Body of pancreas (tissue), 4 donors: ENCODE measurements around the gene ZBTB47. TPM values are rescaled to one million over a fixed set of nuclear protein-coding genes. Genes with fewer than 3 reads are reported as not detected.

ENCODE experiments used
- ATAC-seq: fragments of 150-250 bp; one replicate; pipeline ENCODE4 v1.9.1; 2016
- DNase-seq, 4 donors: peaks; one replicate each; pipeline ENCODE4 v3.0.0-alpha.2; 2019
- H3K27ac ChIP-seq, 4 donors: fragments of 200-600 bp; sonication (generic); 1 replicate in 3 of 4; 2 replicates in 1 of 4; pipeline versions ENCODE4 v1.5.1 to v1.6.1; 2016 to 2019; ENCODE audit warnings: mild to moderate bottlenecking in 1 of 4, mixed read lengths in 1 of 4, moderate library complexity in 1 of 4
- H3K27me3 ChIP-seq, 2 donors: fragments of 200-600 bp; sonication (generic); one replicate each; pipeline ENCODE4 v1.6.0; 2016; ENCODE audit warnings: mild to moderate bottlenecking in 1 of 2
- H3K36me3 ChIP-seq, 2 donors: fragments of 200-600 bp; sonication (generic); replicated peaks in 1 of 2; 2 replicates each; pipeline ENCODE4 v1.5.1; 2016; ENCODE audit warnings: low read depth in 2 of 2; ENCODE audit not compliant: insufficient read depth in 1 of 2
- H3K4me1 ChIP-seq: fragments of 200-600 bp; sonication (generic); one replicate; pipeline ENCODE4 v1.6.0; 2016
- H3K4me3 ChIP-seq, 2 donors: fragments of 200-600 bp; sonication (generic); 1 replicate in 1 of 2; 2 replicates in 1 of 2; pipeline ENCODE4 v1.5.1; 2016 to 2019
- H3K9me3 ChIP-seq, 3 donors: fragments of 200-600 bp; sonication (generic); 1 replicate in 2 of 3; 2 replicates in 1 of 3; pipeline ENCODE4 v1.5.1; 2016
- POLR2A ChIP-seq, 3 donors: fragments of 450-650 bp; IDR thresholded peaks; one replicate each; pipeline ENCODE4 v1.6.1; 2016; ENCODE audit warnings: antibody characterized with exemption in 3 of 3, mild to moderate bottlenecking in 2 of 3
- WGBS, 2 donors: methylation state at CpG; one replicate each; pipeline ENCODE4 v1.1.5; 2017; 5-methylcytosine and 5-hydroxymethylcytosine counted together
- intact Hi-C: fragments of 100-400 bp; cut with DNase I; formaldehyde crosslinking; loops from one replicate; pipeline ENCODE4 v1.15.1; 2023
- total RNA-seq, 2 donors: library from RNA; depleted of rRNA; stranded (reverse); fragments of >200 nt; gene quantifications; one replicate each; pipeline ENCODE4 v1.1.0, GENCODE V29; 2016
- TF ChIP-seq, protein P1 (sequence below), 7 experiments: fragments of 450-650 bp in 4 of 7; fragments of 200-600 bp in 3 of 7; sonication (generic) in 3 of 7; IDR thresholded peaks; one replicate each; pipeline ENCODE4 v1.5.1; 2016 to 2019; ENCODE audit warnings: antibody characterized with exemption in 7 of 7

The ZBTB47 gene
- total RNA-seq, 2 donors from 2014 or later, result 19.7 to 20.4 TPM

DNA sequence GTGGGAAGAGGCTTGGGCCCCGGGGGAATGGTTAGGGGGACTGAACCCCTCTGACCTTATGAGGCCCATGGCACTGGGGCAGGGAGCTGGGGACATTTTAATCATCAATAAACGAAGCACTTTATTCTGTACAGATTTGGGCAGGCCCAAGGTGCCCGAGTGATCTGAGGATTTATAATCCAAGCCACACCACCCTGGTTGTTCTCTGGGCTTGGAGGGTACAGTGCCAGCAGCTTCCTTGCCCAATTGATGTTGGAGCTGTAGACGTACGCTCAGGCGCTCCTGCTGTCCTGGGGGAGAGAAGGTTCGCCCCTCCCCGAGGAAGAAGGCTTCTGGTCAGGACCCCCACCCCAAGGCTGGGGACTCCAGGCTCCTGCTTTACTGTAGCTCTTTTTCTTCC, 12.5 kb downstream of the ZBTB47 start:
- H3K9me3 ChIP-seq, result no peaks in the 10 kb centered on the region
- no peak overlapping the region for H3K4me3 ChIP-seq
- 40 to 52% methylated on average over 5 to 7 of the region's 8 CpGs for WGBS, 2 donors
- H3K36me3 ChIP-seq, result no peaks in the 10 kb centered on the region
- DNase-seq (no peak), ATAC-seq (no peak)
- no peaks in the 10 kb centered on the region for H3K4me1 ChIP-seq
- TF ChIP-seq, protein P1, sequence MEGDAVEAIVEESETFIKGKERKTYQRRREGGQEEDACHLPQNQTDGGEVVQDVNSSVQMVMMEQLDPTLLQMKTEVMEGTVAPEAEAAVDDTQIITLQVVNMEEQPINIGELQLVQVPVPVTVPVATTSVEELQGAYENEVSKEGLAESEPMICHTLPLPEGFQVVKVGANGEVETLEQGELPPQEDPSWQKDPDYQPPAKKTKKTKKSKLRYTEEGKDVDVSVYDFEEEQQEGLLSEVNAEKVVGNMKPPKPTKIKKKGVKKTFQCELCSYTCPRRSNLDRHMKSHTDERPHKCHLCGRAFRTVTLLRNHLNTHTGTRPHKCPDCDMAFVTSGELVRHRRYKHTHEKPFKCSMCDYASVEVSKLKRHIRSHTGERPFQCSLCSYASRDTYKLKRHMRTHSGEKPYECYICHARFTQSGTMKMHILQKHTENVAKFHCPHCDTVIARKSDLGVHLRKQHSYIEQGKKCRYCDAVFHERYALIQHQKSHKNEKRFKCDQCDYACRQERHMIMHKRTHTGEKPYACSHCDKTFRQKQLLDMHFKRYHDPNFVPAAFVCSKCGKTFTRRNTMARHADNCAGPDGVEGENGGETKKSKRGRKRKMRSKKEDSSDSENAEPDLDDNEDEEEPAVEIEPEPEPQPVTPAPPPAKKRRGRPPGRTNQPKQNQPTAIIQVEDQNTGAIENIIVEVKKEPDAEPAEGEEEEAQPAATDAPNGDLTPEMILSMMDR (IDR thresholded peaks at IDR 0.05), result no peak
- TF ChIP-seq POLR2A (IDR thresholded peaks at IDR 0.05), result no peak
- intact Hi-C loops, result no loop called here
- no peaks in the 10 kb centered on the region for H3K27me3 ChIP-seq
- H3K27ac ChIP-seq, result no peak overlapping the region

DNA sequence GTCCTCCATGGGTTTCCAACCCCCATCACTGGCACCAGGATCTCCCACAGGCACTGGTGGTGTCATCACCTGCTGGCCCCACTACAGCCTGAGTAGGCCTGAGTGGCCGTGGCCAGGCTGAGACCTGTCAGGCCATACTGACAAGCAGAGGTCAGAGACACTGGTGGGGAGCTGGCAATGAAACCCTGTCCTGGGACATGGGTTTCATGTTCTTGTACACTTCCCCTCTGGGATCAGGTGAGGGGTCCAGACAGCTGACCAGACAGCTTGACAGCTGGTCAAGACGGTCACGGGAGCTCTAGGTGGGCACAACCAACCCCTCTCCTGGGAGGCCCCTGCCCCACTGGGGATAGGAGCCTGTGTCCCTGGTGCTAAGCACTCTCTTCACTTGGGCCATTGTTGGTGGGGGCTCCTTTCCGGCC, 13.1 kb downstream of the ZBTB47 start:
- Histone ChIP-seq H3K4me3 (no peak overlapping the region), H3K36me3 (no peaks in the 10 kb centered on the region), H3K27ac (no peak overlapping the region), H3K27me3 (no peaks in the 10 kb centered on the region), H3K4me1 (no peaks in the 10 kb centered on the region), H3K9me3 (no peaks in the 10 kb centered on the region)
- 66 to 83% methylated on average over 2 to 4 of the region's 4 CpGs for WGBS, 2 donors
- intact Hi-C loops, result no loop called here
- no peak for ATAC-seq
- no peak for DNase-seq
- TF ChIP-seq, protein P1 (IDR thresholded peaks at IDR 0.05), result no peak
- TF ChIP-seq POLR2A (IDR thresholded peaks at IDR 0.05), result no peak

DNA sequence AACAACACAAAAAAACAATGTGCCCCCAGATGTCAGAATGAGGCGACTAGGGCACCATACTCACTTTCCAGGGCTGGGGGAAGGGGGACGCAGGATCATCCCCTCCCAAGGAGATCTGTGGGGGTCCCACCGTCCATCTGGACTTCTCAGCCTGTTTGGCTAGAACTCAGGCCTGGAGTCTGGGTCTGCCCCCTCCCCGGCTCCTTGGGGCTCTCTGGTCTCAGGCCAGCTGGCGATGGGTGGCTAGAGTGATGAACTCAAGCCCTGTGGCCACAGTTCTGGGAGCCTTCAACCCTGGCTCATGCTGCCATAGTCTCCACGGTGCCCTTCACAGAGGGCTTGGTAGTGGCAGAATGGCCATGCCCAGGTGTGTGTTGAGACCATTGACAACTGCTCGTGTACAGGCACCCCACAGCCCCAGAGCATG, 13.6 kb downstream of the ZBTB47 start:
- intact Hi-C loops, result no loop called here
- Histone ChIP-seq H3K27me3 (no peaks in the 10 kb centered on the region), H3K4me1 (no peaks in the 10 kb centered on the region), H3K36me3 (no peaks in the 10 kb centered on the region), H3K9me3 (no peaks in the 10 kb centered on the region), H3K27ac (no peak overlapping the region), H3K4me3 (no peak overlapping the region)
- WGBS, 2 donors, result 54 to 65% methylated on average over 4 to 7 of the region's 7 CpGs
- DNase-seq, result no peak
- no peak for ATAC-seq
- TF ChIP-seq, protein P1 (IDR thresholded peaks at IDR 0.05), result no peak
- TF ChIP-seq POLR2A (IDR thresholded peaks at IDR 0.05), result no peak

DNA sequence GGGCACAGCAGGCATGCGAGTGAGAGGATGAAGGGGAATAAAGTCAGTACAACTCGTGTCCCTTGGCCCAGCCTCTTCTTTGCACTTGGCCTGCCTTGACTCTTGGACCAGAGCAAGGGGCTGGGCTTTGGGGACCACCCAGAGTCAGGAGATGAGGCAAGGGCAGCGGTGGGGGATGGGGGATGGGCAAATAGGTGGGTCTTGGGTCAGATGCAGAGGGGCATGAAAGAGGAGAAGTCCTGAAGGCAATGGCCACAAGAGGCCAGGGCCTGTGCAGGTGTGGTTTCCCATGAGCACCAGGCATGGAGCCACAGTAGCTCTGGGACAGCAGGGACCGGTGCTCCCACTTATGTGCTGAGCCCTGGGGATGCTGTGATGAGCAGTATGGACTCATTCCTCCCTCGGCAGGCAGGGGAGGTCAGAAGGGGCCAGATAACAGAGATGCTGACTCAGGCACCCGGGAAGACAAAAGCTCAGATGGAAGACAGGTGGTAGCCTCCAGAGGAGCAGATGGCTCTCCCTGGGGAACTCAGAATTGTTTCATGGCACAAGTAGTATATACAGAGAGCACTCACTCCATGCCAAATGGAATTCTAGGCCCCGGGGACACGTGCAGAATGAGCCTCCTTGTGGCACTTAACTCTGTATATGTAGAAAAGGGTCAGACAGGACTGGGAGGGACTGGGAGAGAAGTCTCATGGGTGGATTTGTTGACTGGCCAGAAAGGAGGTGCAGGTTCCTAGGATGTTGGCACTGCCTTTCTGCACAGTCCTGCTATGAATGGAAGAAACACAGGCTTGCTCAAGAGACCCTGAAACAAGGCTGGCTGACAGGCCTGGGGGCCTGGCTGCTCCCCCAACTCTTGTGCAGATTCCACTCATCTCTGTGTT, 14.3 kb downstream of the ZBTB47 start:
- intact Hi-C loops, result no loop called here
- DNase-seq, result no peak
- WGBS, 2 donors, result 49 to 52% methylated on average over 6 to 8 of the region's 8 CpGs
- ATAC-seq, result no peak
- TF ChIP-seq POLR2A (IDR thresholded peaks at IDR 0.05), result no peak
- TF ChIP-seq, protein P1 (IDR thresholded peaks at IDR 0.05), result no peak
- H3K27me3 ChIP-seq, result no peaks in the 10 kb centered on the region
- H3K27ac ChIP-seq, result no peak overlapping the region
- H3K36me3 ChIP-seq, result no peaks in the 10 kb centered on the region
- H3K4me3 ChIP-seq, result no peak overlapping the region
- H3K9me3 ChIP-seq, result no peaks in the 10 kb centered on the region
- no peaks in the 10 kb centered on the region for H3K4me1 ChIP-seq

DNA sequence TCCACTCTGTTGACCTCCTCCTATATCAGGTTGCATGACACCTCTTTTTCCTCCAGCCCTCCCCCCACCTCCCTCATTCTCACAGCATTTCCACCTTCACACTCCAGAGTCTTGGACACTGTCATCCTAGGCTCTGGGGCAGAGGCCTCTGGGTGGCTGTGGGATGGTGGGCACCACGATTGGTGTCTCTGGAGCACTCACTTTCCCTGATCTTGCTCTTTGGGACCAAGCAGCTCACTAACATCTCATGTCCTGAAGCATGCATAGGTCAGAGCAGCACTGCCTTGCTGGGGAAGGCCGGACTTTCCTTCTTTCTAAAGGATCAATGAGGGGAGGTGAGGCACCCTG, 14.9 kb downstream of the ZBTB47 start:
- ATAC-seq, result no peak
- WGBS, 2 donors, result 83 to 86% methylated on average over 2 of the region's 2 CpGs
- Histone ChIP-seq H3K9me3 (no peaks in the 10 kb centered on the region), H3K27ac (no peak overlapping the region), H3K4me3 (no peak overlapping the region), H3K36me3 (no peaks in the 10 kb centered on the region), H3K27me3 (no peaks in the 10 kb centered on the region), H3K4me1 (no peaks in the 10 kb centered on the region)
- no peak for TF ChIP-seq POLR2A (IDR thresholded peaks at IDR 0.05)
- TF ChIP-seq, protein P1 (IDR thresholded peaks at IDR 0.05), result no peak
- intact Hi-C loops, result no loop called here
- DNase-seq, result no peak
